HCT116 (cell line): ENCODE data around the gene ADA. TPM values are rescaled to one million over a fixed set of nuclear protein-coding genes. Genes with fewer than 3 reads are reported as not detected.

Source experiments
- ATAC-seq: fragments of 200-7000 bp; cut with Tn5 transposase; 2 replicates; pipeline ENCODE4 v1.9.1; 2020; ENCODE audit warnings: mild to moderate bottlenecking, moderate library complexity
- BruUV-seq: library from RNA; stranded (reverse); fragments of 400-500 nt; replicated peaks from 2 replicates; lab custom pipeline; 2021; lab: Mats Ljungman, UMichigan
- CTCF ChIA-PET: fragments of 300-600 bp; sonication (Branson Sonifier 250); formaldehyde crosslinking; loops from one replicate; lab custom pipeline; 2021; ENCODE audit warnings: antibody characterized with exemption; lab: Charles Lee
- POLR2A ChIA-PET: fragments of 300-600, 350-600 bp; sonication (Branson Sonifier 250); formaldehyde crosslinking; loops from one replicate; lab custom pipeline; 2021; ENCODE audit warnings: antibody characterized with exemption; lab: Charles Lee
- RAD21 ChIA-PET, 2 experiments: fragments of 300-600 bp; sonication (Branson Sonifier 250); formaldehyde crosslinking; loops; one replicate each; lab custom pipeline; 2023; ENCODE audit warnings: low total read pairs in 2 of 2; ENCODE audit not compliant: uncharacterized antibody in 2 of 2, unreplicated experiment in 2 of 2, low non-redundant PET in 1 of 2; lab: Charles Lee
- DNase-seq: peaks from one replicate; pipeline ENCODE4 v3.0.0-alpha.2; 2010; ENCODE audit warnings: low read depth, low spot score
- H2AFZ ChIP-seq: fragments of 200-600 bp; shearing (Covaris generic), sonication (generic); 2 replicates; pipeline ENCODE4 v1.6.1; 2017; ENCODE audit warnings: low read depth, mixed run types, mixed read lengths, antibody characterized with exemption, low read length; ENCODE audit not compliant: poor library complexity, severe bottlenecking
- H3K27ac ChIP-seq: 2 replicates; pipeline ENCODE4 v1.5.1; 2012; ENCODE audit warnings: low read depth, low read length
- H3K27me3 ChIP-seq: fragments of 200-600 bp; sonication (generic); 2 replicates; pipeline ENCODE4 v1.6.1; 2016; ENCODE audit warnings: mixed run types, low read length, mixed read lengths; ENCODE audit not compliant: insufficient read depth
- H3K36me3 ChIP-seq, 2 experiments: fragments of 200-500 bp in 1 of 2; fragments of 200-600 bp in 1 of 2; sonication (Bioruptor generic) in 1 of 2; sonication (generic) in 1 of 2; 2 replicates each; pipeline versions ENCODE4 v1.5.1 to v1.6.1; 2014 to 2016; ENCODE audit warnings: low read length in 2 of 2, inconsistent platforms in 1 of 2, mixed read lengths in 1 of 2, mixed run types in 1 of 2; ENCODE audit not compliant: insufficient read depth in 2 of 2, control insufficient read depth in 1 of 2
- H3K4me1 ChIP-seq, 2 experiments: fragments of 200-600 bp in 1 of 2; sonication (generic) in 1 of 2; 2 replicates each; pipeline versions ENCODE4 v1.5.1 to v1.6.1; 2012 to 2017; ENCODE audit warnings: low read length in 2 of 2, inconsistent platforms in 1 of 2, mild to moderate bottlenecking in 1 of 2, mixed read lengths in 1 of 2, mixed run types in 1 of 2, moderate library complexity in 1 of 2; ENCODE audit not compliant: insufficient read depth in 2 of 2, control insufficient read depth in 1 of 2
- H3K4me2 ChIP-seq: fragments of 200-600 bp; sonication (generic); 2 replicates; pipeline ENCODE4 v1.6.1; 2017; ENCODE audit warnings: mixed run types, low read length, mixed read lengths
- H3K4me3 ChIP-seq, 2 experiments: fragments of 200-600 bp in 1 of 2; sonication (generic) in 1 of 2; replicated peaks in 1 of 2; 2 replicates each; pipeline ENCODE4 v1.5.1; 2011 to 2016; ENCODE audit warnings: low read length in 2 of 2, control low read depth in 1 of 2, low read depth in 1 of 2, mild to moderate bottlenecking in 1 of 2, mixed read lengths in 1 of 2, mixed run types in 1 of 2
- H3K79me2 ChIP-seq: fragments of 200-600 bp; sonication (generic); 2 replicates; pipeline ENCODE4 v1.6.1; 2017; ENCODE audit warnings: mild to moderate bottlenecking, mixed run types, low read length, moderate library complexity, mixed read lengths; ENCODE audit not compliant: insufficient read depth
- H3K9ac ChIP-seq: fragments of 200-600 bp; sonication (generic); 2 replicates; pipeline ENCODE4 v1.6.1; 2016; ENCODE audit warnings: low read length, mixed read lengths
- H3K9me2 ChIP-seq: fragments of 200-600 bp; sonication (generic), shearing (Covaris generic); 2 replicates; pipeline ENCODE4 v1.6.1; 2017; ENCODE audit warnings: mixed run types, mild to moderate bottlenecking, moderate library complexity; ENCODE audit not compliant: insufficient read depth
- H3K9me3 ChIP-seq, 2 experiments: fragments of 200-500 bp in 1 of 2; fragments of 200-600 bp in 1 of 2; sonication (Bioruptor generic) in 1 of 2; sonication (generic) in 1 of 2; 2 replicates each; pipeline ENCODE4 v1.6.1; 2014 to 2017; ENCODE audit warnings: low read length in 2 of 2, mixed read lengths in 2 of 2, inconsistent platforms in 1 of 2, low read depth in 1 of 2, mild to moderate bottlenecking in 1 of 2, mixed run types in 1 of 2, moderate library complexity in 1 of 2; ENCODE audit not compliant: control insufficient read depth in 1 of 2, insufficient read depth in 1 of 2
- H4K20me1 ChIP-seq: fragments of 200-600 bp; sonication (generic), shearing (Covaris generic); 2 replicates; pipeline ENCODE4 v1.6.1; 2017; ENCODE audit warnings: mixed run types, mild to moderate bottlenecking, moderate library complexity; ENCODE audit not compliant: insufficient read depth
- CBX3 ChIP-seq: IDR thresholded peaks from 2 replicates; pipeline ENCODE4 v1.6.1; 2012; ENCODE audit warnings: low read depth
- ELF1 ChIP-seq: IDR thresholded peaks from 2 replicates; pipeline ENCODE4 v1.6.1; 2012; ENCODE audit warnings: low read depth, borderline replicate concordance
- EZH2 ChIP-seq: fragments of 200-600 bp; sonication (generic); IDR thresholded peaks from 2 replicates; pipeline ENCODE4 v1.6.1; 2017; ENCODE audit warnings: antibody characterized with exemption, mixed run types
- EZH2phosphoT487 ChIP-seq: fragments of 200-600 bp; IDR thresholded peaks from 2 replicates; pipeline ENCODE4 v1.6.1; 2018; ENCODE audit warnings: antibody characterized with exemption, borderline replicate concordance
- FOSL1 ChIP-seq: IDR thresholded peaks from 2 replicates; pipeline ENCODE4 v1.6.1; 2012; ENCODE audit warnings: low read depth
- JUND ChIP-seq: IDR thresholded peaks from 2 replicates; pipeline ENCODE4 v1.6.1; 2012
- POLR2A ChIP-seq: IDR thresholded peaks from 2 replicates; pipeline ENCODE4 v1.7.0; 2011; ENCODE audit warnings: borderline replicate concordance; ENCODE audit not compliant: insufficient read depth, insufficient read length; ENCODE audit errors: extremely low read depth
- POLR2AphosphoS5 ChIP-seq: IDR thresholded peaks from 2 replicates; pipeline ENCODE4 v1.6.1; 2011; ENCODE audit warnings: mild to moderate bottlenecking, low read depth, low read length, moderate library complexity
- RAD21 ChIP-seq: IDR thresholded peaks from 2 replicates; pipeline ENCODE4 v1.6.1; 2012; ENCODE audit warnings: low read depth, mild to moderate bottlenecking
- SP1 ChIP-seq: IDR thresholded peaks from 2 replicates; pipeline ENCODE4 v1.6.1; 2012; ENCODE audit warnings: low read depth
- YY1 ChIP-seq: IDR thresholded peaks from 2 replicates; pipeline ENCODE4 v1.6.1; 2011; ENCODE audit warnings: low read length, low read depth, moderate library complexity, mild to moderate bottlenecking; ENCODE audit not compliant: insufficient replicate concordance; ENCODE audit errors: extremely low read depth
- ZFX ChIP-seq: fragments of 450-650 bp; IDR thresholded peaks from 2 replicates; pipeline ENCODE4 v1.6.1; 2017
- ZNF274 ChIP-seq: fragments of 200-500 bp; sonication (Bioruptor generic); IDR thresholded peaks from 2 replicates; pipeline ENCODE4 v1.6.1; 2014; ENCODE audit warnings: mild to moderate bottlenecking, low read depth, low read length, inconsistent platforms
- intact Hi-C: fragments of 100-400 bp; cut with micrococcal nuclease; formaldehyde crosslinking; loops from 2 replicates; pipeline ENCODE4 v1.10.0; 2022
- total RNA-seq: library from RNA; stranded (reverse); gene quantifications from one replicate; pipeline ENCODE4 v1.2.1, GENCODE V29; 2021; ENCODE audit not compliant: unreplicated experiment
- TF ChIP-seq, protein P1 (sequence below): IDR thresholded peaks from 2 replicates; pipeline ENCODE4 v1.6.1; 2012
- TF ChIP-seq, protein P2 (sequence below): IDR thresholded peaks from 2 replicates; pipeline ENCODE4 v1.6.1; 2012; ENCODE audit warnings: low read depth
- TF ChIP-seq, protein P3 (sequence below), 3 experiments: fragments of 200-600 bp in 1 of 3; sonication (generic) in 1 of 3; IDR thresholded peaks in 2 of 3; conservative IDR thresholded peaks in 1 of 3; 2 replicates each; pipeline ENCODE4 v1.5.1; 2012 to 2017; ENCODE audit warnings: low read depth in 2 of 3, low read length in 2 of 3, antibody characterized with exemption in 1 of 3, borderline replicate concordance in 1 of 3, control low read depth in 1 of 3, mild to moderate bottlenecking in 1 of 3, mixed read lengths in 1 of 3, mixed run types in 1 of 3, moderate library complexity in 1 of 3; ENCODE audit not compliant: insufficient read depth in 1 of 3

ADA gene
- total RNA-seq, 1 experiment from 2014 or later: 25.9 TPM

DNA sequence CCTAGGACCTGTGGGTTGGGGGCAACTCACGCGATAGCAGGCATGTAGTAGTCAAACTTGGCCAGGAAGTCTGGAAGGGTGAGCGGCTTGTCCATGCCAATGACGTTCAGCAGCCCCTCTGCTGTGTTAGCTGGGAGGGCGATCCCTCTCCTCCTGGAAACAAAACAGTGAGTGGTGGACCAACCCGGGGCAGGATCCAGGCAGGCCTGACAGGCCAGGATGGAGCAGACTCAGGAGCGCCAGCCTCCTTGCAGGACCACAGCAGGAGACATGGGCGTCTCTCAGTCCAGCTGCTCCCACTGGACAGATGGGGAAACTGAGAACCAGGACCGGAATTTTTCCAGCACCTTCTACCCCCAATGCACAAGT lies 22.5 kb downstream of the ADA start:
- Histone ChIP-seq H3K9me3 (no peaks in the 10 kb centered on the region), H2AFZ (no peak overlapping the region), H3K27me3 (no peaks in the 10 kb centered on the region), H3K9me2 (no peaks in the 10 kb centered on the region), H3K27ac (no peak overlapping the region), H4K20me1 (no peaks in the 10 kb centered on the region), H3K4me1 (no peaks in the 10 kb centered on the region), H3K36me3 (peaks cover 0 to 6% of the 10 kb centered on the region in 2 experiments; a peak in 2 of 4 replicates), H3K9ac (no peak overlapping the region), H3K79me2 (no peaks in the 10 kb centered on the region), H3K4me2 (no peak overlapping the region), H3K4me3 (no peak overlapping the region)
- ChIA-PET CTCF (no interaction called here), POLR2A (no interaction called here), RAD21 (no interaction called here)
- no peak for TF ChIP-seq EZH2phosphoT487
- no peak for TF ChIP-seq EZH2
- no peak for TF ChIP-seq ZFX
- no peak for TF ChIP-seq FOSL1
- TF ChIP-seq, protein P1, sequence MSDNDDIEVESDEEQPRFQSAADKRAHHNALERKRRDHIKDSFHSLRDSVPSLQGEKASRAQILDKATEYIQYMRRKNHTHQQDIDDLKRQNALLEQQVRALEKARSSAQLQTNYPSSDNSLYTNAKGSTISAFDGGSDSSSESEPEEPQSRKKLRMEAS: no peak
- TF ChIP-seq CBX3: no peak
- no peak for ATAC-seq
- no TSS peak for BruUV-seq
- intact Hi-C loops: no loop called here
- no peak for DNase-seq

DNA sequence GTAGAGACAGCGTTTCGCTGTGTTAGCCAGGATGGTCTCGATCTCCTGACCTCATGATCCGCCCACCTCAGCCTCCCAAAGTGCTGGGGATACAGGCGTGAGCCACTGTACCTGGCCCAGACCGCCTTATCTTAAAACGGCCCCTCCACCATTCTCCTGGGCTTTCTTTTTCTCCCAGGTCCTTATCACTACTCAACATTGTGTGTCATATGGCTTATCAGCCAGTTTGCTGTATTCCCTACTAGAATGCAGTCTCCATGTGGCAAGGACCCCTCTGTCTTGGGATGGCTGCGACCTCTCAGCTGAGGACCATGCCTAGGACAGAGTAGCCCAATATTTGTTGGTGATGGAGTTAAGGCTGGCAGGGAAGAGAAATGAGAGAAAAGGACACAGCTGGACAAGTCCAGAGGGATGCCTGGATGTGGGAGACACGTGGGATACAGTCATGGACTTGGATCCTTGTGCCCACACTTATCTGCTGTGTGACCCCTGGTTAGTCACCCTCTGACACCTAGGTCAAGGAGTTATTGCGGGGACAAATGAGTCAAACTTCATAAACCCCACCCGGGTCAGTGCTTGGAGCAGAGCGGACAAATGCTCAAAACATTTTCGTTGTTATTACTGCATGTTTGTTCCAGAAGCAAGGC lies 24.0 kb downstream of the ADA start:
- ChIA-PET RAD21 (no interaction called here), CTCF (no interaction called here), POLR2A (no interaction called here)
- H3K4me1 ChIP-seq: no peaks in the 10 kb centered on the region
- H2AFZ ChIP-seq: no peak overlapping the region
- intact Hi-C loops: no loop called here
- DNase-seq: no peak
- no peaks in the 10 kb centered on the region for H4K20me1 ChIP-seq
- no TSS peak for BruUV-seq
- no peaks in the 10 kb centered on the region for H3K9me2 ChIP-seq
- H3K4me3 ChIP-seq: no peak overlapping the region
- no peak overlapping the region for H3K4me2 ChIP-seq
- no peak for ATAC-seq
- H3K9me3 ChIP-seq: peaks cover 0 to 3% of the 10 kb centered on the region in 2 experiments; a peak in 3 of 4 replicates
- no peak overlapping the region for H3K9ac ChIP-seq
- no peaks in the 10 kb centered on the region for H3K27me3 ChIP-seq
- peaks cover 0 to 16% of the 10 kb centered on the region in 2 experiments; a peak in 2 of 4 replicates for H3K36me3 ChIP-seq
- H3K79me2 ChIP-seq: no peaks in the 10 kb centered on the region
- no peak overlapping the region for H3K27ac ChIP-seq
- TF ChIP-seq FOSL1: no peak
- TF ChIP-seq ZNF274: no peak
- TF ChIP-seq SP1: no peak
- TF ChIP-seq POLR2A: no peak
- TF ChIP-seq, protein P2, sequence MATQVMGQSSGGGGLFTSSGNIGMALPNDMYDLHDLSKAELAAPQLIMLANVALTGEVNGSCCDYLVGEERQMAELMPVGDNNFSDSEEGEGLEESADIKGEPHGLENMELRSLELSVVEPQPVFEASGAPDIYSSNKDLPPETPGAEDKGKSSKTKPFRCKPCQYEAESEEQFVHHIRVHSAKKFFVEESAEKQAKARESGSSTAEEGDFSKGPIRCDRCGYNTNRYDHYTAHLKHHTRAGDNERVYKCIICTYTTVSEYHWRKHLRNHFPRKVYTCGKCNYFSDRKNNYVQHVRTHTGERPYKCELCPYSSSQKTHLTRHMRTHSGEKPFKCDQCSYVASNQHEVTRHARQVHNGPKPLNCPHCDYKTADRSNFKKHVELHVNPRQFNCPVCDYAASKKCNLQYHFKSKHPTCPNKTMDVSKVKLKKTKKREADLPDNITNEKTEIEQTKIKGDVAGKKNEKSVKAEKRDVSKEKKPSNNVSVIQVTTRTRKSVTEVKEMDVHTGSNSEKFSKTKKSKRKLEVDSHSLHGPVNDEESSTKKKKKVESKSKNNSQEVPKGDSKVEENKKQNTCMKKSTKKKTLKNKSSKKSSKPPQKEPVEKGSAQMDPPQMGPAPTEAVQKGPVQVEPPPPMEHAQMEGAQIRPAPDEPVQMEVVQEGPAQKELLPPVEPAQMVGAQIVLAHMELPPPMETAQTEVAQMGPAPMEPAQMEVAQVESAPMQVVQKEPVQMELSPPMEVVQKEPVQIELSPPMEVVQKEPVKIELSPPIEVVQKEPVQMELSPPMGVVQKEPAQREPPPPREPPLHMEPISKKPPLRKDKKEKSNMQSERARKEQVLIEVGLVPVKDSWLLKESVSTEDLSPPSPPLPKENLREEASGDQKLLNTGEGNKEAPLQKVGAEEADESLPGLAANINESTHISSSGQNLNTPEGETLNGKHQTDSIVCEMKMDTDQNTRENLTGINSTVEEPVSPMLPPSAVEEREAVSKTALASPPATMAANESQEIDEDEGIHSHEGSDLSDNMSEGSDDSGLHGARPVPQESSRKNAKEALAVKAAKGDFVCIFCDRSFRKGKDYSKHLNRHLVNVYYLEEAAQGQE: no peak
- no peak for TF ChIP-seq YY1
- TF ChIP-seq JUND: no peak
- no peak for TF ChIP-seq EZH2phosphoT487
- no peak for TF ChIP-seq ELF1
- no peak for TF ChIP-seq ZFX
- no peak for TF ChIP-seq EZH2
- TF ChIP-seq POLR2AphosphoS5: no peak
- TF ChIP-seq, protein P3, sequence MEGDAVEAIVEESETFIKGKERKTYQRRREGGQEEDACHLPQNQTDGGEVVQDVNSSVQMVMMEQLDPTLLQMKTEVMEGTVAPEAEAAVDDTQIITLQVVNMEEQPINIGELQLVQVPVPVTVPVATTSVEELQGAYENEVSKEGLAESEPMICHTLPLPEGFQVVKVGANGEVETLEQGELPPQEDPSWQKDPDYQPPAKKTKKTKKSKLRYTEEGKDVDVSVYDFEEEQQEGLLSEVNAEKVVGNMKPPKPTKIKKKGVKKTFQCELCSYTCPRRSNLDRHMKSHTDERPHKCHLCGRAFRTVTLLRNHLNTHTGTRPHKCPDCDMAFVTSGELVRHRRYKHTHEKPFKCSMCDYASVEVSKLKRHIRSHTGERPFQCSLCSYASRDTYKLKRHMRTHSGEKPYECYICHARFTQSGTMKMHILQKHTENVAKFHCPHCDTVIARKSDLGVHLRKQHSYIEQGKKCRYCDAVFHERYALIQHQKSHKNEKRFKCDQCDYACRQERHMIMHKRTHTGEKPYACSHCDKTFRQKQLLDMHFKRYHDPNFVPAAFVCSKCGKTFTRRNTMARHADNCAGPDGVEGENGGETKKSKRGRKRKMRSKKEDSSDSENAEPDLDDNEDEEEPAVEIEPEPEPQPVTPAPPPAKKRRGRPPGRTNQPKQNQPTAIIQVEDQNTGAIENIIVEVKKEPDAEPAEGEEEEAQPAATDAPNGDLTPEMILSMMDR (IDR thresholded peaks at IDR 0.05 in 2 of 3, conservative IDR thresholded peaks at IDR 0.05 in 1 of 3; ENCODE audit: borderline replicate concordance in 1 of 3, insufficient read depth in 1 of 3, low read depth in 2 of 3, low read length in 2 of 3): no peak
- no peak for TF ChIP-seq RAD21
